ENCODE measurements around the gene WNT16.

Gene WNT16

GRCh38 chr7:121383235-121383910 lies 54.6 kb downstream of the WNT16 start:
- H3K4me3 ChIP-seq (ENCODE audit: insufficient read length, low read depth): no peak overlapping the region
- no peaks in the 10 kb centered on the region for H3K4me1 ChIP-seq (ENCODE audit: insufficient read depth, insufficient read length)
- TF ChIP-seq SUZ12 (IDR thresholded peaks at IDR 0.05; ENCODE audit: extremely low read depth, insufficient read depth, insufficient read length) (no peak), ZNF274 (IDR thresholded peaks at IDR 0.05; ENCODE audit: low read depth, low read length) (no peak), YY1 (IDR thresholded peaks at IDR 0.05; ENCODE audit: insufficient read depth, insufficient read length) (no peak)
- DNase-seq (ENCODE audit: low read depth, low spot score): no peak
- peaks cover 24% of the 10 kb centered on the region for H3K36me3 ChIP-seq (ENCODE audit: insufficient read depth, insufficient read length, low read length)
- H3K27me3 ChIP-seq (ENCODE audit: insufficient read depth, insufficient read length): no peaks in the 10 kb centered on the region
- no peak overlapping the region for H3K9ac ChIP-seq (ENCODE audit: insufficient read length, low read depth)
- H3K9me3 ChIP-seq (ENCODE audit: insufficient read depth, low read length): no peaks in the 10 kb centered on the region

- no peak for DNase-seq (ENCODE audit: low read depth, low spot score)
- H3K4me3 ChIP-seq (ENCODE audit: insufficient read length, low read depth): no peak overlapping the region
- no peak overlapping the region for H3K9ac ChIP-seq (ENCODE audit: insufficient read length, low read depth)
- no peaks in the 10 kb centered on the region for H3K27me3 ChIP-seq (ENCODE audit: insufficient read depth, insufficient read length)
- H3K36me3 ChIP-seq (ENCODE audit: insufficient read depth, insufficient read length, low read length): peaks cover 20% of the 10 kb centered on the region
- TF ChIP-seq SUZ12 (IDR thresholded peaks at IDR 0.05; ENCODE audit: extremely low read depth, insufficient read depth, insufficient read length) (no peak), ZNF274 (IDR thresholded peaks at IDR 0.05; ENCODE audit: low read depth, low read length) (no peak)
- no peaks in the 10 kb centered on the region for H3K9me3 ChIP-seq (ENCODE audit: insufficient read depth, low read length)
- H3K4me1 ChIP-seq (ENCODE audit: insufficient read depth, insufficient read length): no peaks in the 10 kb centered on the region
These were observed 55.5 kb downstream of the WNT16 start for GRCh38 chr7:121384265-121384664.

DNA sequence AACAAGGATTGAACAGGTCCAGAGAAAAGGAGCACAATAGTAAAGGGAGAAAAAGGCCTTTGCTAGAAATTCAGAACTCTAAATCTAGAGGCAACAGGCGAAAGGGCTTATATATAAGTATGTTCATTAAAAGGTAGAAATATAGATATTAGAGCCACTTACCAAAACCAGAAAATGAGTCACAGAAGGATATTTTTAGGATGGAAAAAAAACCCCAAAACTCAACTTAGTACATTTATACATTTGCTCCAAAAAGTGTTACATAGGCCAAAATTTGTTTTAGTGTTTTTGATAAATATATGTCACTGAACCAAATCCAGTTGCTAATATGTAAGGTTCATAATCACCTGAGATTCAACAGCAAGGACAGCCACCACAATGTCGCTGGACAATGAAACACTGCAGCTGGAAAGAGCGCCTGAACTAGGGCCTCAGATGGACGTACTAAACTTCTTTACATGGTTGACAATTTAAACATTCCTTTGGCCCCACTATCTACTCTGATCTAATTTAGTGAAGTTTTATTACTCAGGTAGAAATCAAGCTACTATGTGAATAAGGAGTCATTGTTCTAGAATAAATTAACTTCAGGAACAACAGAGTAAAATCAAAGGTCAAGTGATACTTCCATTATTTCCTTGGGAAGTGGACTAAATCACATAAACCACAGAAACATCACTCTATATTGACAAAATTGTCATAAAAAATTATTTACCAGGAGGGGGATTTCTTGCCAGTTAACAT lies 56.4 kb downstream of the WNT16 start:
- Histone ChIP-seq H3K4me1 (ENCODE audit: insufficient read depth, insufficient read length) (no peaks in the 10 kb centered on the region), H3K27me3 (ENCODE audit: insufficient read depth, insufficient read length) (no peaks in the 10 kb centered on the region), H3K9me3 (ENCODE audit: insufficient read depth, low read length) (no peaks in the 10 kb centered on the region), H3K36me3 (ENCODE audit: insufficient read depth, insufficient read length, low read length) (peaks cover 13% of the 10 kb centered on the region), H3K4me3 (ENCODE audit: insufficient read length, low read depth) (no peak overlapping the region), H3K9ac (ENCODE audit: insufficient read length, low read depth) (no peak overlapping the region)
- TF ChIP-seq YY1 (IDR thresholded peaks at IDR 0.05; ENCODE audit: insufficient read depth, insufficient read length): no peak
- TF ChIP-seq ZNF274 (IDR thresholded peaks at IDR 0.05; ENCODE audit: low read depth, low read length): no peak
- TF ChIP-seq SUZ12 (IDR thresholded peaks at IDR 0.05; ENCODE audit: extremely low read depth, insufficient read depth, insufficient read length): no peak
- DNase-seq (ENCODE audit: low read depth, low spot score): no peak

DNA sequence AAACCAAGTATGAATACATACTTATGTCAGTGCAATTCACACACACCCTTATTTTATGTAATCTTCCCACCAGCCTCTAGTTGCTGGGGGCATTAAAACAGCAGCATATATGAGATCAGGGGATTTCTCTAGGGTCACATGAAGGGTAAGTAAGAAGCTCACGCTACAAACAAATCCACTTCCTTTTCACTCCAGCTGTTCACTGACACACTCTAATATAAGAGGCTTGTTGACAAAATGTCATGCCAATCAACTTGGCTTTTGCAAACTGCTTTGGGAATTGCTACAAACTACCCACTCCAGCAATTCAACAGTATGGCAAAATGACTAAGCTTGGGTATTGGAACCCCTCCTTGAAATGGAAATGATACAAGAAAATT lies 57.0 kb downstream of the WNT16 start:
- Histone ChIP-seq H3K4me1 (ENCODE audit: insufficient read depth, insufficient read length) (no peaks in the 10 kb centered on the region), H3K9me3 (ENCODE audit: insufficient read depth, low read length) (no peaks in the 10 kb centered on the region), H3K27me3 (ENCODE audit: insufficient read depth, insufficient read length) (no peaks in the 10 kb centered on the region), H3K4me3 (ENCODE audit: insufficient read length, low read depth) (no peak overlapping the region), H3K9ac (ENCODE audit: insufficient read length, low read depth) (no peak overlapping the region), H3K36me3 (ENCODE audit: insufficient read depth, insufficient read length, low read length) (peaks cover 13% of the 10 kb centered on the region)
- TF ChIP-seq ZNF274 (IDR thresholded peaks at IDR 0.05; ENCODE audit: low read depth, low read length) (no peak), SUZ12 (IDR thresholded peaks at IDR 0.05; ENCODE audit: extremely low read depth, insufficient read depth, insufficient read length) (no peak), YY1 (IDR thresholded peaks at IDR 0.05; ENCODE audit: insufficient read depth, insufficient read length) (no peak)
- DNase-seq (ENCODE audit: low read depth, low spot score): no peak

GRCh38 chr7:121388950-121389349 lies 60.1 kb downstream of the WNT16 start:
- TF ChIP-seq ZNF274 (IDR thresholded peaks at IDR 0.05; ENCODE audit: low read depth, low read length) (no peak), SUZ12 (IDR thresholded peaks at IDR 0.05; ENCODE audit: extremely low read depth, insufficient read depth, insufficient read length) (no peak), YY1 (IDR thresholded peaks at IDR 0.05; ENCODE audit: insufficient read depth, insufficient read length) (no peak)
- Histone ChIP-seq H3K9me3 (ENCODE audit: insufficient read depth, low read length) (peaks cover 10% of the 10 kb centered on the region), H3K9ac (ENCODE audit: insufficient read length, low read depth) (no peak overlapping the region), H3K36me3 (ENCODE audit: insufficient read depth, insufficient read length, low read length) (peaks cover 14% of the 10 kb centered on the region), H3K4me3 (ENCODE audit: insufficient read length, low read depth) (no peak overlapping the region), H3K27me3 (ENCODE audit: insufficient read depth, insufficient read length) (no peaks in the 10 kb centered on the region), H3K4me1 (ENCODE audit: insufficient read depth, insufficient read length) (no peaks in the 10 kb centered on the region)
- DNase-seq (ENCODE audit: low read depth, low spot score): no peak

DNA sequence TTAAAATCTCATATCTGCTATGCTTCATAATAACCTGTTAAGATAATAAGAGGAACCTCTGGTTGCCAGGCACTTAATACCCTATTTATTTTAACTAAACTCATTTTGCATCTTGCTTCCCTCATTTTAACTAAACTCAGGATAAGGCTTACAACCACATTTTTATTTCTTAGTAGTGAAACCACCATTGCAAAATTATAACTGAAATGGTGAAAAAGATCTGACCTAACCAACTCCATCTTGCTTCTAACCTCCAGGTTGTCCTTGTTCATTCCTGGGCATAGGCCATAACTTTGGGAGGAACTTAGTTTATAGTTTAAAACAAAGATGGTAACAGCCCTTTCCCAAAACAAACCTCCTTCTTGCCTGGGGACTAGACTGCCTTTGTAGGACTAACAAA lies 61.3 kb downstream of the WNT16 start:
- no peak overlapping the region for H3K4me3 ChIP-seq (ENCODE audit: insufficient read length, low read depth)
- H3K9me3 ChIP-seq (ENCODE audit: insufficient read depth, low read length): peaks cover 10% of the 10 kb centered on the region
- no peak overlapping the region for H3K9ac ChIP-seq (ENCODE audit: insufficient read length, low read depth)
- TF ChIP-seq SUZ12 (IDR thresholded peaks at IDR 0.05; ENCODE audit: extremely low read depth, insufficient read depth, insufficient read length) (no peak), ZNF274 (IDR thresholded peaks at IDR 0.05; ENCODE audit: low read depth, low read length) (no peak), YY1 (IDR thresholded peaks at IDR 0.05; ENCODE audit: insufficient read depth, insufficient read length) (no peak)
- no peaks in the 10 kb centered on the region for H3K27me3 ChIP-seq (ENCODE audit: insufficient read depth, insufficient read length)
- peaks cover 20% of the 10 kb centered on the region for H3K36me3 ChIP-seq (ENCODE audit: insufficient read depth, insufficient read length, low read length)
- H3K4me1 ChIP-seq (ENCODE audit: insufficient read depth, insufficient read length): no peaks in the 10 kb centered on the region
- DNase-seq (ENCODE audit: low read depth, low spot score): no peak

DNA sequence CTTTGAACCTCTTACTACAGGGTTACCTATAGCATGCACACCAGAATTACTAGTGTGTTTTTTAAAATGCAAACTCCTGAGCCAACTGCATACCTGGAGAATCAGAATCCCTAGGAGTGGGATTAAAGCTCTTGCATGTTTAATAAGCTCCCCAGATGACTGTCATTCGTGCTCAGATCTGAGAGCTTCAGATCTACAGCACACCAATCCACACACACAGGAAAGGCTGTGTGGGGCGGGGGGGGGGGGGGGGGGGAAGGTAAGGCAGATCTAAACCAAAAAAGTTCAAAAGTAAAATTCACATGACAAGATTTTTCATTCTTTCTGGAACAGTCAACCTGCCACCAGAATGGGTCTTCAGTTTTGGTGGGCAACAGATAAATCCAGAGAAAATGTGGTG lies 61.8 kb downstream of the WNT16 start:
- peaks cover 20% of the 10 kb centered on the region for H3K36me3 ChIP-seq (ENCODE audit: insufficient read depth, insufficient read length, low read length)
- DNase-seq (ENCODE audit: low read depth, low spot score): no peak
- H3K4me3 ChIP-seq (ENCODE audit: insufficient read length, low read depth): no peak overlapping the region
- no peak overlapping the region for H3K9ac ChIP-seq (ENCODE audit: insufficient read length, low read depth)
- H3K27me3 ChIP-seq (ENCODE audit: insufficient read depth, insufficient read length): no peaks in the 10 kb centered on the region
- H3K9me3 ChIP-seq (ENCODE audit: insufficient read depth, low read length): peaks cover 10% of the 10 kb centered on the region
- no peaks in the 10 kb centered on the region for H3K4me1 ChIP-seq (ENCODE audit: insufficient read depth, insufficient read length)
- TF ChIP-seq ZNF274 (IDR thresholded peaks at IDR 0.05; ENCODE audit: low read depth, low read length) (no peak), SUZ12 (IDR thresholded peaks at IDR 0.05; ENCODE audit: extremely low read depth, insufficient read depth, insufficient read length) (no peak), YY1 (IDR thresholded peaks at IDR 0.05; ENCODE audit: insufficient read depth, insufficient read length) (no peak)

Measured in NT2/D1 (cell line).